G401 (cell line): ENCODE data around the gene TMEM204. TPM values are rescaled to one million over a fixed set of nuclear protein-coding genes. Genes with fewer than 3 reads are reported as not detected.

Experiments used
- total RNA-seq: library from RNA; depleted of rRNA; stranded (reverse); fragments of >200 nt; shearing (Covaris generic); gene quantifications from 2 replicates; pipeline ENCODE4 v1.2.3, GENCODE V29; 2014; rRNA removed

Gene TMEM204
- total RNA-seq, 1 experiment from 2014 or later, result not detected

Other genes with a start within 250 kb of the TMEM204 start
- 120 and 144 TPM in 2 replicates for gene UBE2I, start 224.0 kb upstream of the TMEM204 start, total RNA-seq
- 0.25 and 2.0 TPM in 2 replicates for gene BAIAP3, start 200.0 kb upstream of the TMEM204 start, total RNA-seq
- gene TSR3, start 181.8 kb upstream of the TMEM204 start, total RNA-seq, result 88.1 and 96.8 TPM in 2 replicates
- 48.6 and 51.1 TPM in 2 replicates for gene GNPTG, start 181.7 kb upstream of the TMEM204 start, total RNA-seq
- gene UNKL, start 119.0 kb upstream of the TMEM204 start, total RNA-seq, result 8.2 and 11.1 TPM in 2 replicates
- 40.5 and 46.6 TPM in 2 replicates for gene UQCC4, start 112.9 kb upstream of the TMEM204 start, total RNA-seq
- gene PERCC1, start 102.6 kb upstream of the TMEM204 start, total RNA-seq, result not detected in 2 replicates
- 0.75 TPM in 1 of 2 replicates, not detected in the other for gene CCDC154, start 89.1 kb upstream of the TMEM204 start, total RNA-seq
- 195 and 203 TPM in 2 replicates for gene CLCN7, start 58.6 kb upstream of the TMEM204 start, total RNA-seq
- 0.61 TPM in 1 of 2 replicates, not detected in the other for gene PTX4, start 44.7 kb upstream of the TMEM204 start, total RNA-seq
- gene TELO2, start 40.3 kb upstream of the TMEM204 start, total RNA-seq, result 86.9 and 97.8 TPM in 2 replicates
- 30.5 and 37.3 TPM in 2 replicates for gene IFT140, start 78.4 kb downstream of the TMEM204 start, total RNA-seq
- 4.5 and 7.6 TPM in 2 replicates for gene CRAMP1, start 78.7 kb downstream of the TMEM204 start, total RNA-seq
- gene JPT2, start 144.6 kb downstream of the TMEM204 start, total RNA-seq, result 154 and 199 TPM in 2 replicates
- gene MAPK8IP3, start 172.5 kb downstream of the TMEM204 start, total RNA-seq, result 20.6 and 27.7 TPM in 2 replicates
- gene NME3, start 237.9 kb downstream of the TMEM204 start, total RNA-seq, result 64.4 and 76.9 TPM in 2 replicates
- 10.4 and 10.6 TPM in 2 replicates for gene EME2, start 239.1 kb downstream of the TMEM204 start, total RNA-seq
- 276 and 281 TPM in 2 replicates for gene MRPS34, start 239.5 kb downstream of the TMEM204 start, total RNA-seq
- 14.0 and 27.3 TPM in 2 replicates for gene SPSB3, start 248.9 kb downstream of the TMEM204 start, total RNA-seq
- 128 and 160 TPM in 2 replicates for gene NUBP2, start 249.3 kb downstream of the TMEM204 start, total RNA-seq